Stimulated activated effector memory CD8-positive, alpha-beta T cell treated with anti-CD3 and anti-CD28 coated beads, Interleukin-12 subunit alpha, Interleukin-12 subunit beta, amount 100 ng/mL, for 72 hours (primary cell): ENCODE data around the gene SYT15.
"Not testable (repeated sequence)": the region's sequence is repeated elsewhere in the genome, so short reads cannot be mapped to it uniquely, and the experiment has no call there.

Experiments
- ATAC-seq: fragments of 150-1000 bp; cut with Tn5 transposase; 2 replicates; pipeline ENCODE4 v1.10.0; 2021
- DNase-seq, 2 donors: peaks; one replicate each; pipeline ENCODE4 v3.0.0; 2021 to 2022; ENCODE audit warnings: low spot score in 2 of 2
- H3K27ac Mint-ChIP-seq: one replicate; pipeline ENCODE4 v1.8.0; 2022; ENCODE audit warnings: mild to moderate bottlenecking, mixed read lengths
- H3K36me3 Mint-ChIP-seq: one replicate; pipeline ENCODE4 v1.8.0; 2022; ENCODE audit warnings: mild to moderate bottlenecking, mixed read lengths
- H3K4me1 Mint-ChIP-seq: one replicate; pipeline ENCODE4 v1.8.0; 2022; ENCODE audit warnings: mixed read lengths
- H3K4me3 Mint-ChIP-seq: one replicate; pipeline ENCODE4 v1.8.0; 2022; ENCODE audit warnings: mild to moderate bottlenecking, mixed read lengths
- H3K9me3 Mint-ChIP-seq: one replicate; pipeline ENCODE4 v1.8.0; 2022; ENCODE audit warnings: mixed read lengths

SYT15 gene

DNA sequence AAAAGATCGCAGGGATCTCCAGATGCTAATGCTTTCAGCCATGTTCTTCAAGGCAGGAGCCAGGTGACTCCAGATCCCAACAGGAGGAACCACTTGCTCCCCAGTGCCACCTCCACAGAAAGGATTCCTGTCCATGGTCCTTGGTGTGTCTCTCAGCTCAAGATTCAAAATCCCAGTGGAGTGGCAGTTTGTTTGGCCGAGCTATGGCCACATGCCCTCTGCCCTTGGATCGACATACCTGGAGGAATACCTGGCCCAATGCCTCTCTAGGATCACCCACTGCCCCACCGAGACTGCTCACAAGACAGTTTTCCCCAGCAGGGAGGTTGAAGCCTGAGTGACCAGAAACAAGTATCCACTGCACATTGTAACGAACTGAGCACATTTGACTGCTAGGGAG is 18.5 kb upstream of the SYT15 start:
- no peaks in the 10 kb centered on the region for H3K9me3 Mint-ChIP-seq
- peaks cover 12% of the 10 kb centered on the region for H3K4me1 Mint-ChIP-seq
- no peak for ATAC-seq
- H3K36me3 Mint-ChIP-seq: no peaks in the 10 kb centered on the region
- no peak overlapping the region for H3K27ac Mint-ChIP-seq
- peak; percentile 2 to 49 for DNase-seq
- no peak overlapping the region for H3K4me3 Mint-ChIP-seq

DNA sequence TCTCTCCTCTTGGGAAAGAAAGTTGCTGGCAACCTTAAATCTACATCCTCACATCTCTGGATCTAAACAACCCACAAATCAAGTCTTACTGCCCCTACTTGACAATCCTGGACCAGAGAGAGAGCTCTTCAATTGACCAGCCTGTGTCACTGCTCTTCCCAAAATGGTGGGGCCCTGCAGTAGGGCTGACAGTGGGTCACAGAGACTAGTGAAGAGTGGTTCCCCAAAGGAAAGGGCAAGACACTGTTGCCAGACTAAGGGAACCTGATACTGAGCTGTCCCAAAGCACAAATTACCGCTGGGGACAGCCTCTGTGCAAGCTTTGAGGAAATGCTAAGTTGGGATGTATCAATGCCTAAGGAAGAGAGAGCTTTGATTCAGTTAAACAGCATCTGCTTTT is 18.0 kb upstream of the SYT15 start:
- no peak overlapping the region for H3K4me3 Mint-ChIP-seq
- DNase-seq: no peak
- no peaks in the 10 kb centered on the region for H3K9me3 Mint-ChIP-seq
- no peak overlapping the region for H3K27ac Mint-ChIP-seq
- peaks cover 9% of the 10 kb centered on the region for H3K4me1 Mint-ChIP-seq
- no peak for ATAC-seq
- no peaks in the 10 kb centered on the region for H3K36me3 Mint-ChIP-seq

DNA sequence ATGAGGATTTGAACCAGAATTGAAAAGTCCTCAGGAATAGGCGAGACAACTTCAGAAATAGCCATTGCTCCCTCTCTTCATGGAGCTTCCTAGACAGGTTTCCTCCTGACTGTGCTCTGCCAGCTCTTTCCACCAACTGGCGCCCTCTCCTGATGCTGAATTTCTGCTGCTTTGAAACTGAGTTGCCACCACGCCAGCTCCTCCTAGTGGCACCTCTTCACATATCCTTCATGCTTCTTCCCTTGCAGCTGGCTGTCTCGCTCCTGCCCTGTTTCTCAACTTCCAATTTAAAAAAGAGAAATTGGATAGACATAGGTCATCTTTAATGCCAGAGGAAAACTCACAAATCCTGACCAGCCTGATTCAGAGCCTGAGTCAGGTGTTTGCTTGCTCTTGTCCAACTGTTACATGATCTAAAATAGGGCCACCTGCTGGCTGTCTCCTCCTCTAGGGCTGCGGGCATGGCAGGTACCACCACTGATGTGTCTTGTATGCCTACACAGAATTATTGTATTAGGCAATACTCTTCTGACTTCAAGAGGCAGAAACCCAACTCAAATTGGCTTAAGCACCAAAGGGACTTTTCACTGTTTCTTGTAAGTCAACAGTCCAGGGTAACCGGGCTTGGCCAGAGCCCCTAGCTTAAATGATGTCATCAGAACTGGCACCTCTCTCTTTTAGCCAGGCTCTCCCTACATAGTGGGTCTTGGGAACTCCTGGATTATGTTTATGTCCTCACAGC is 13.2 kb upstream of the SYT15 start:
- H3K36me3 Mint-ChIP-seq, H3K27ac Mint-ChIP-seq, H3K4me3 Mint-ChIP-seq, H3K9me3 Mint-ChIP-seq, H3K4me1 Mint-ChIP-seq: not testable (repeated sequence)
- DNase-seq (peak; percentile 10 to 47), ATAC-seq (peak; percentile 72)

DNA sequence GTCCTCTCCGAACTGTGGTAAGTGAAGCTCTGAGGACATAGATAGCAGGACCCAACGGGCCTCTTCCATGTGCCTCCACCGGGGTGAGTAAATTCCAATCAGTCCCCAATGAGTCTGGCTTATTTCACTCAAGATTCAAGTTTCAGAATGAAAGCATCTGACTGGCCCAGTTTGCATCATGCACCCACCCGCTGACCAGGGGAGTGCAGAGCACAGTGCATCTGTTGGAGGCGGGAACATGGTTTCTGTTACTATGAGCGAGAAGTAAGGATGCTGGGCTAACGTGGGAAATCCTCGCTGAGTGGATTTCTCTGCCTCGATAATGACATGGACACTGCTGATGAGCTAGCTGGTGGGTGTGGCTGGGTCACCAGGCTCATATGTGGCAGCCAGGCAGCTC is 11.8 kb upstream of the SYT15 start:
- not testable (repeated sequence) for DNase-seq, H3K36me3 Mint-ChIP-seq, H3K9me3 Mint-ChIP-seq, H3K27ac Mint-ChIP-seq, ATAC-seq, H3K4me1 Mint-ChIP-seq, H3K4me3 Mint-ChIP-seq

DNA sequence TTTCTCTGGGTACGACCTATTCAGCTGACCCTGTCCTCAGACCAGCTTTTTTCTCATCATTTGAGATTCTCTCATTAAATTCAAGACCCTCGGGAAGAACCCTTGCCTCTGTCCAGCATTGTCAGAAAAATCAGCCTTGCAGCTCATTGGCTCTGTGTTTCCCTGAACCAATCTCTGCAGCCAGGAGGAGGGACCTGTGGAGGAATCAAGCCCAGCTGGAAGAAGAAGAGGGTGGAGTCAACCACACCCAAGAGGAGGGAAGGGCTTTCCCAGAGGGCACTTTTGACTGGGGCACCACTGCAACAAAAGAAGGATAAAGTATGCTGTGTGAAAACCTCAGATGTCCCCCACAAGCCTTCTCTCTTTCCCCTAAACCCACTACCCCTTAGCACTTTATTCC is 8.3 kb upstream of the SYT15 start:
- H3K36me3 Mint-ChIP-seq, H3K4me1 Mint-ChIP-seq, H3K9me3 Mint-ChIP-seq, H3K27ac Mint-ChIP-seq, DNase-seq, H3K4me3 Mint-ChIP-seq, ATAC-seq: not testable (repeated sequence)

DNA sequence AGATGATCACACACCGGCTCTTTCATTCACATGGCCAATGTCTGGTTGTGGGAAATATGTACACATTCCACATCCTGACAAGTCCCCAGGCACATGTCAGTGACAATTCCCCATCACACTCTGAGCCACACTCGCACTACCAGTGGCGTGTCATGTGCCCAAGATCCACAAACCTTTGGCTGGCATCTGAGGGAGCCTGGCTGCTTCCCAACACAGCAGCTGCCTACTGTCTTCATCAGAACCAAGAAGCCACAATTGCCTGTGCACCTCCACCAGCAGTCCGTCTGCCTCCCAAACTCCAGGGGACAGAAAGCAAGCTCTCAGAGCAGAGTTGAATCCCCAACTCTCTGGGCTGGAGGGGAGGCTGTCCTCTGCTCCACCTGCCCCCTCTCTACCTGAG is 6.2 kb upstream of the SYT15 start:
- DNase-seq, H3K27ac Mint-ChIP-seq, H3K4me1 Mint-ChIP-seq, H3K4me3 Mint-ChIP-seq, H3K36me3 Mint-ChIP-seq, H3K9me3 Mint-ChIP-seq, ATAC-seq: not testable (repeated sequence)

DNA sequence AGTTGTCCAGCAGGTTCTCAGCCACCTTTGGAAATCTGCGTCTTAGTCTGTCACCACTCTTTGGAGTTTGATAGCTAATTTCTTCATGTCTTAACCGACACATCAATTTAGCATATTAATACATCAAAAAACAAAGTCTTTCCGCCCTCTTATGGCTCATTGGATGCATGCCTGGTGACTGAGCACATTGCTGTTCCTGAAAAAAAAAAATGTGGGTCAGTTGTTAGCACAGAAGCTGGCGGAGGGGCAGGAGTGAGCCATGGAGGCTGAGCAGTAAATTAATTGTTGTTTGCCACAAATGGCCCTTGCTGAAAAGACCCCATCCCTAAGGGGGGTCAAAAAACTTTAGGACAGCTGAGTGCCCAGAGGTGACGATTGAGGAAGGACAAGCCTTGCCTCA is 5.6 kb upstream of the SYT15 start:
- not testable (repeated sequence) for ATAC-seq, H3K9me3 Mint-ChIP-seq, H3K36me3 Mint-ChIP-seq, H3K4me3 Mint-ChIP-seq, H3K4me1 Mint-ChIP-seq, DNase-seq, H3K27ac Mint-ChIP-seq

DNA sequence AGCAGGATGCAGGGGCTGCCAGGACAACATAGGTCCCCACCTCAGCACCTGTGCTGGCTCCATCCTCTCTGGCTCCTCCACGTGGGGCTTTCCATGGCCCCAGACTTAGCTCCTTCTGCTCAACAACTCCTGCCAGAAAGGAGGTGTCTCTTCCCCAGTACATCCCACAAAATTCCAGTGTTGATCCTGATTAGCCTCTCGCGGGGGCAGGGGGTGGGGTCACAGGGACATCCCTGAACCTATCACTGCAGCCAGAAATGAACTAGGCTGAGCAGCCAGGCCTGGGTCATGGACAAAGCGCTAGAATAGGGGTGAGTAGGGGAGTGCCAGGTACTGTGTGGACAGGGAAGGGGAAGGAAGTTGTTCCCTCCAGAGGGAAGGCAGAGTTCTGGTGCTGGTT is 5.0 kb upstream of the SYT15 start:
- not testable (repeated sequence) for H3K36me3 Mint-ChIP-seq, H3K27ac Mint-ChIP-seq, H3K4me3 Mint-ChIP-seq, ATAC-seq, H3K9me3 Mint-ChIP-seq, DNase-seq, H3K4me1 Mint-ChIP-seq

DNA sequence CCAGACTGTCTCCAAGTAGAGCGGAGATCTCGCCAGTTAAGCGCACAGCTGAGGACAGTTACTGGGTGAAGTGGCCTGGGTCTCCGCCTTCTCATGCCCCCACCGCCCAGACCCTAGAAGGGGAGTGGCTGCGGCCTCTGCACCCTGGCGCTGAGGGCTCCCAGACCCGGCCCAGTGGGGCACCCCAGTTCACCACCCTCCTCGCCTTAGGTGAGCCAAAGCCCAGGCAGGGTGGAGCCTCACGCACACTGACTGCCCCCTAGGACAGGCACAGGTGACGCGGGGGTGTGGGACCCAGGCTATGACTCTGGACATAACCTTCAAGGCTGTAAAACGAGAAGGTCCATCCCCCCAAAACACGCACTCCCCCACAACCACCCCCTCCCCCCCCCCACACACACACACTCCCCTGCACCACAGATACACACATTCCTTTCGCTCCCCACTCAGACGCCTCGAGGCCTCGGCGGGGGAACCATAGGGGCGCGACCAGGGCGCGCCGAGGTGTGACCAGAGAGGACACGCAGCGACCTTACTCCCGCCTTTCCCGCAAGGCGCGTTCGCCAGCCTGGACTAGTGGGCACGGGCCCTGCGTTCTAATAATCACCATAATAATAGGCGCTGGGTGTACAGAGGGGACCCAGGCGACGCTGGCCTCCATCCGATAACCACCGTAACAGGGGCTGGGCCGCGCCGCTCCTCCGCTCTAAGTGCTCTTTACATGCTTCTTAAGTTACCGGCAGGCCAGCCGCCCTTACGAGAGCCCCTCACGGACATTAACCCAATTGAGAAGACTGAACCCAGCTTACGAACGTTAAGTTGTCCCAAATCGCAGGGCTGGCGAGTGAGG is 1.1 kb upstream of the SYT15 start:
- H3K9me3 Mint-ChIP-seq, H3K36me3 Mint-ChIP-seq, DNase-seq, H3K4me3 Mint-ChIP-seq, H3K27ac Mint-ChIP-seq, H3K4me1 Mint-ChIP-seq, ATAC-seq: not testable (repeated sequence)

DNA sequence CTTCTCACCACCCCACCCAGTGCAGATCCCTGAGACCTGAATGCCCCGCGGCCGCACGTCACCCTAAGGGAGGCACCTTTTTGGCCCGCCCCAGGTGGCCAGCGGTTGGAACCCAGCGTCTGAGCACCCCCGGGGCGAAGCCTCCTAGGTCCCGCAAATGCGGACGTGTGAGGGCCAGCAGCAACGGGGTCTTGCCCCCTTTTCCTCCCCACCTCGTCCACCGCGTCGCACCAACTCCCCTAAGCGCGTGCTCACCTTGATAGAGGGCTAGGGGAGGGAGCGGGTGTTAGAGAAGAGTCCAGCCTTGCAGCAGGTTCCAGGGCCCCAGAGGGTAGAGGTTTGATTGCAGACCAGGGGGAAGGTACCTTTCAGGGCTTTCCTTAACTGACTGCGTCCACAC is 450 bp downstream of the SYT15 start:
- not testable (repeated sequence) for ATAC-seq, H3K9me3 Mint-ChIP-seq, H3K4me1 Mint-ChIP-seq, DNase-seq, H3K4me3 Mint-ChIP-seq, H3K27ac Mint-ChIP-seq, H3K36me3 Mint-ChIP-seq

DNA sequence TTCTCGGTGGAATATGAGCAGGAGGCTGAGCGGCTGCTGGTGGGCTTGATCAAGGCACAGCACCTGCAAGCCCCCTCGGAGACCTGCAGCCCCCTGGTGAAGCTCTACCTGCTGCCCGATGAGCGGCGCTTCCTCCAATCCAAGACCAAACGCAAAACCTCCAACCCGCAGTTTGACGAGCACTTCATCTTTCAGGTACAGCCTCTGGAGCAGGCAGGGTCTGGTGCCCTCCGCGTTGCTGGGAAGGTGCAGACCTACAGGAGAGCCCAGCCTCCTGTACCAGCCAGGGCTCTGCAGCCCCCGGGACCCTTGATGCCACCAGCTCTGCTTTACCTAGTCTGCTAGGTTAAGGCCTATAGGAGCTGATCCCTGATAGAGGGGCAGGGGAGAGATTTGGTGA is 3.1 kb downstream of the SYT15 start:
- not testable (repeated sequence) for H3K27ac Mint-ChIP-seq, H3K36me3 Mint-ChIP-seq, H3K4me3 Mint-ChIP-seq, ATAC-seq, H3K9me3 Mint-ChIP-seq, DNase-seq, H3K4me1 Mint-ChIP-seq

DNA sequence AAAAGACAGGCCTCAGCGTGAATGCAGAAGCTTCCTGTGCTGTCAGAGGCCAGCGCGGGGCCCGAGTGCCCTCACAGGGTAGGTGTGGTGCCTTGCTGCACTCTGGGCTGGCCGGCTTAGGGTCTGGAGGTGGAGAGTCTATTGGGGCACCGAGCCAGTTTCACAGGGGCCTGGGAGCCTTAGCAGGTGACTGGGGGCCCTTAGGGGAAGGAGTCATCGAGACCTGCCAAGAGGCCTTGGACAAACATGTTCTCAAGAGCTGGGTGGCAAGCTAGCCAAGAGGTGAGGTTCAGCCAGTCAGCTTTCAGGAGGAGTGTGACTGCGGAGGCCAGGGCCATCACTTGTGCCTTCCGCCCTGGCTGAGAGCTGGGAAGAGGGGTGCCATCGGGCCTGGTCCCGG is 3.6 kb downstream of the SYT15 start:
- ATAC-seq, H3K4me1 Mint-ChIP-seq, H3K36me3 Mint-ChIP-seq, DNase-seq, H3K9me3 Mint-ChIP-seq, H3K4me3 Mint-ChIP-seq, H3K27ac Mint-ChIP-seq: not testable (repeated sequence)

DNA sequence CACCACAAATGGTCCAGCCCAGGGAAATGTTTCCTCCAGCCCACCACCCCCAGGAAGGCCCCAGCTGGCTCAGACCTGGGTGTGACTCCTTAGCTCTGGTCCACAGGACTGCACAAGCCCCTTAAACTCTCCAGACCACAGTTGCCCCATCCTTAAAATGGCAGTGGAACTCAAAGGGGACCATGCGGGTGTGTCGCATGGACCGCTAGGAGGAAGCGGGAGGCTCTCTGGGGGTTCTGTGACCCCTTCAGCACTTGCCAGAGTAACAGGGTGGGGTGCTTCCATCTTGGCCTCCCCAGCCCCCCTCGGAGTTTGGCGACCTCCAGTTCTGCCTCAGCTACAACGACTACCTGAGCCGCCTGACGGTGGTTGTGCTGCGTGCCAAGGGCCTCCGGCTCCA is 5.3 kb downstream of the SYT15 start:
- H3K27ac Mint-ChIP-seq, H3K4me1 Mint-ChIP-seq, DNase-seq, H3K9me3 Mint-ChIP-seq, H3K4me3 Mint-ChIP-seq, H3K36me3 Mint-ChIP-seq, ATAC-seq: not testable (repeated sequence)

DNA sequence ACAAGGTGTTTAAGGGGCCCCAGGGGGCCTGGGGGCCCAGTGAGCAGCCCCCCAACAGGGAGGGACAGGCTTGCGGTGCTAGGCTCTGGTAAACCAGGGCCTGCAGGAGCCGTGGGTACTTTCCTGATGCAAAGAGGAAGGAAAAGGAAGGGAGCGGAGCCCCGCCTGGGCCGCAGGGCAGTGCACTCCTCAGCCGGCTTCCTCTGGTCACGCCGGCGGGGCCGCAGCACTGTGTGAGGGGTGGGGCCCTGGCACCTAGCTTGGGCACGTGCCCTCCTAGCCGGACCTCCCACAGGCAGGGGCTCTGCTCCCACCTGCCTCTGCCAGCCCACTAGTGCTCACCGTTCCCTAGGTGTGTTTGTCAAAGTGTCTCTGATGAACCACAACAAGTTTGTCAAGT is 6.3 kb downstream of the SYT15 start:
- H3K27ac Mint-ChIP-seq, DNase-seq, H3K36me3 Mint-ChIP-seq, H3K4me1 Mint-ChIP-seq, H3K4me3 Mint-ChIP-seq, H3K9me3 Mint-ChIP-seq, ATAC-seq: not testable (repeated sequence)

DNA sequence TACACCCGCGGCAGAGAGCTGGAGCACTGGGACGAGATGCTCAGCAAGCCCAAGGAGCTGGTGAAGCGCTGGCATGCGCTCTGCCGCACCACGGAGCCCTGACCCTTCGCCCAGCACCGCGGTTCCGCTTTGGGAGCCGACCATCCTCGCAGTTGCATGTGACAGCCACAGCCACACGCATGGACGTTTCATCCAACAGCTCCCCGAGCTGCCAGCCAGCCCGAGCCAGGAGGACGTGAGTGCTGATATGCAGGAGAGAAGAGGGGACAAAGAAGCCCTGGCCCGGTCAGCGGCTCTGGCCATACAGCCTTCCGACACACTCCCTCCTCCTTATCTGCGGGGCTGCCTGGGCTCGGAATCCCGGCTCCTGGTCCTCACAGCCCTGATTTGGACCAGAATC is 8.6 kb downstream of the SYT15 start:
- H3K27ac Mint-ChIP-seq, ATAC-seq, H3K4me1 Mint-ChIP-seq, H3K4me3 Mint-ChIP-seq, DNase-seq, H3K36me3 Mint-ChIP-seq, H3K9me3 Mint-ChIP-seq: not testable (repeated sequence)

DNA sequence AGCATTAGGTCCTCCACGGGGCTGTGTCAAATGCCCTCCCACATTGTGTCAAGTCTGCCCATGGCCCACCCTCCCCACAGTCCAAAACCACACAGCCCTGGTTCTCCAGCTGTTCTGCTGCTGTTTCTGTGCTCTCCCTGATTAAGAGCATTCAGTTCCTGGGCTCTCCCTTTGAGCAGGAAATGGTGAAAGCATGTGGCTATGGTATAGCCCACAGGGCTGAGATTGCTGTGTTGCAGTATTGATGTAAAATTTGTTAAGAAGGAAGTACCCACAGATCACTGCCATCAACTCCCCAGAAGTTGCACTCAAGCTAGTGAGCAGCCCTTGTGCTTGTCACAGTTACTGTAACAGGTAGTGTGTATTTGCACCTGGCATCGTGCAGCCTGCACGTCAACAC is 9.3 kb downstream of the SYT15 start:
- not testable (repeated sequence) for H3K4me3 Mint-ChIP-seq

More for the DNA sequence above, 9.3 kb downstream of the SYT15 start:
- not testable (repeated sequence) for DNase-seq, H3K36me3 Mint-ChIP-seq, H3K27ac Mint-ChIP-seq, H3K4me1 Mint-ChIP-seq, H3K9me3 Mint-ChIP-seq
- ATAC-seq: peak; percentile 55
